Neuronal stem cell (in vitro differentiated cells): ENCODE measurements around the gene DNM3.

Experiments
- DNase-seq: peaks from one replicate; pipeline ENCODE4 v3.0.0-alpha.2; 2013; ENCODE audit warnings: low spot score
- H2AFZ ChIP-seq: one replicate; pipeline ENCODE4 v1.6.1; 2013; ENCODE audit warnings: mild to moderate bottlenecking, low read length, inconsistent platforms
- H2AK5ac ChIP-seq: 2 replicates; pipeline ENCODE4 v1.6.1; 2013; ENCODE audit warnings: low read depth, mild to moderate bottlenecking, inconsistent platforms, low read length, moderate library complexity, mixed read lengths
- H2BK120ac ChIP-seq: 2 replicates; pipeline ENCODE4 v1.6.1; 2013; ENCODE audit warnings: low read depth, mild to moderate bottlenecking, inconsistent platforms, low read length, moderate library complexity, mixed read lengths
- H2BK12ac ChIP-seq: one replicate; pipeline ENCODE4 v1.6.1; 2013; ENCODE audit warnings: low read length, inconsistent platforms
- H2BK15ac ChIP-seq: 2 replicates; pipeline ENCODE4 v1.6.1; 2013; ENCODE audit warnings: mild to moderate bottlenecking, low read length, inconsistent platforms, mixed read lengths
- H2BK5ac ChIP-seq: one replicate; pipeline ENCODE4 v1.6.1; 2013; ENCODE audit warnings: inconsistent platforms, mild to moderate bottlenecking, low read length, moderate library complexity
- H3K14ac ChIP-seq: one replicate; pipeline ENCODE4 v1.6.1; 2013; ENCODE audit warnings: low read length, inconsistent platforms
- H3K18ac ChIP-seq: 2 replicates; pipeline ENCODE4 v1.6.1; 2013; ENCODE audit warnings: low read length, inconsistent platforms
- H3K23ac ChIP-seq: 2 replicates; pipeline ENCODE4 v1.6.1; 2013; ENCODE audit warnings: low read depth, mild to moderate bottlenecking, mixed read lengths, low read length, inconsistent platforms; ENCODE audit not compliant: poor library complexity
- H3K27ac ChIP-seq: replicated peaks from 3 replicates; pipeline ENCODE4 v1.5.1; 2013; ENCODE audit warnings: low read length, inconsistent platforms
- H3K27me3 ChIP-seq, 3 experiments: 2 replicates each; pipeline ENCODE4 v1.6.1; 2013; ENCODE audit warnings: low read length in 3 of 3, mild to moderate bottlenecking in 2 of 3, inconsistent platforms in 1 of 3, low read depth in 1 of 3, mixed read lengths in 1 of 3, moderate library complexity in 1 of 3; ENCODE audit not compliant: control insufficient read depth in 3 of 3, insufficient read depth in 3 of 3
- H3K36me3 ChIP-seq, 2 donors: replicated peaks in 1 of 2; 2 replicates each; pipeline ENCODE4 v1.6.1; 2013; ENCODE audit warnings: low read length in 2 of 2; ENCODE audit not compliant: control insufficient read depth in 2 of 2, insufficient read depth in 2 of 2
- H3K4ac ChIP-seq: 2 replicates; pipeline ENCODE4 v1.6.1; 2013; ENCODE audit warnings: inconsistent platforms, mild to moderate bottlenecking, low read length, moderate library complexity
- H3K4me1 ChIP-seq, 2 donors: 1 replicate in 1 of 2; 2 replicates in 1 of 2; pipeline ENCODE4 v1.6.1; 2013; ENCODE audit warnings: low read length in 2 of 2, low read depth in 1 of 2; ENCODE audit not compliant: control insufficient read depth in 2 of 2, insufficient read depth in 1 of 2
- H3K4me2 ChIP-seq: one replicate; pipeline ENCODE4 v1.6.1; 2013; ENCODE audit warnings: mild to moderate bottlenecking, low read length, inconsistent platforms; ENCODE audit not compliant: insufficient read depth, poor library complexity, severe bottlenecking
- H3K4me3 ChIP-seq, 2 donors: 2 replicates each; pipeline ENCODE4 v1.5.1; 2013; ENCODE audit warnings: low read length in 2 of 2, mild to moderate bottlenecking in 2 of 2, inconsistent platforms in 1 of 2, moderate library complexity in 1 of 2
- H3K79me1 ChIP-seq: one replicate; pipeline ENCODE4 v1.6.1; 2013; ENCODE audit warnings: low read depth, mild to moderate bottlenecking, inconsistent platforms, low read length, moderate library complexity
- H3K9ac ChIP-seq: one replicate; pipeline ENCODE4 v1.6.1; 2013; ENCODE audit warnings: mild to moderate bottlenecking, low read depth, low read length, inconsistent platforms; ENCODE audit not compliant: poor library complexity
- H3K9me3 ChIP-seq, 2 donors: replicated peaks in 1 of 2; 2 replicates each; pipeline versions ENCODE3 to v1.6.1; 2013; ENCODE audit warnings: low read length in 2 of 2, mild to moderate bottlenecking in 2 of 2, inconsistent platforms in 1 of 2, low read depth in 1 of 2, mixed read lengths in 1 of 2, moderate library complexity in 1 of 2; ENCODE audit not compliant: control insufficient read depth in 2 of 2, insufficient read depth in 1 of 2
- H4K8ac ChIP-seq: one replicate; pipeline ENCODE4 v1.6.1; 2013; ENCODE audit warnings: low read depth, mild to moderate bottlenecking, inconsistent platforms, low read length, moderate library complexity
- H4K91ac ChIP-seq: one replicate; pipeline ENCODE4 v1.6.1; 2013; ENCODE audit warnings: low read length, low read depth, mild to moderate bottlenecking, inconsistent platforms; ENCODE audit not compliant: poor library complexity
- WGBS, 2 donors: extraction: QIAGEN DNeasy Blood & Tissue Kit; methylation state at CpG; one replicate each; pipeline ENCODE4 v1.1.7; 2013; ENCODE audit warnings: missing lambda C conversion rate in 2 of 2, mixed read lengths in 1 of 2; ENCODE audit not compliant: insufficient read length in 2 of 2, insufficient replicate concordance in 1 of 2; ENCODE audit errors: extremely low coverage in 2 of 2; 5-methylcytosine and 5-hydroxymethylcytosine counted together

DNM3 gene

DNA sequence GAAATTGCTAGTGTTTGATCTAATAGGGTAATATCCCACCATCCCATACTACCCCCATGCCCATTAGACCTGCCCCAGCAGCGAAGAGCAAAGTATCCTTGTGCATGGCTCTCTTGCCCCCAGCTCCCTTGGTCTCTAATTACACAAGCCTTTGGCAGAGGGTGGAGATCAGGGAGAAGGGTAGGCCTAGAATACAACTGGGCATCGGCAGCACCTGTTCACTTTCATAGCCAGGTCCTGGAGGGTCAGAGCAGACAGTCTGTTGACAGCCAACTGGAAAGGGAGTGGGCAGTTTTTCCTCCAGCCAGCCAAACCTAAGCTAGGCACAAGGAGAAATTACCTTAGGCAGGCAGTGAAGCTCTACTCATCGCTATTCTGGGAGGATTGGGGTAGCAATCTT lies 605.2 kb downstream of the DNM3 start:
- DNase-seq: no peak
- no peak overlapping the region for H2BK5ac ChIP-seq
- H3K4me2 ChIP-seq: no peak overlapping the region

DNA sequence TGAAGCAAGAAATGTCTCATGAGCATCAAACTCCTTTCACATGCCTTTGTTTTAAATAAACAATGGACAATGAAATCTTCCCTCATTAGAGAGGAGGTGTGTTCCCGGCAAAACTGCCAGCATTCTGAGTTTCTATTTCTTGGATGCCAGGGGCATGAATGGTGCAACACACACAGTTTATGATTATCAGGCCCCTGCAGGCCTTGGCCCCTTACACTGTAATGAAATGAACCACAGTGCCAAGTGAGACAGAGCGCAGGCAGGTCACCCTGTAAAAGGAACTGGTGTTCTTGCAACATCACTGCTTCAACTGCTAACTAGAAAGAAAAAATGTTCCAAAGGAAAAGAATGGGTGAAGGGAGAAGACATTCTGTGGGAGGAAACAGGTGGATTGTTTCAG lies 606.3 kb downstream of the DNM3 start:
- H2BK120ac ChIP-seq: no peak overlapping the region
- no peak overlapping the region for H2BK15ac ChIP-seq
- H3K27ac ChIP-seq: no peak overlapping the region
- no peak overlapping the region for H4K91ac ChIP-seq
- H3K9ac ChIP-seq: no peak overlapping the region
- H2AFZ ChIP-seq: no peak overlapping the region
- H2BK5ac ChIP-seq: no peak overlapping the region
- no peak for DNase-seq
- H3K4me3 ChIP-seq: no peak overlapping the region
- H3K18ac ChIP-seq: no peak overlapping the region
- H3K14ac ChIP-seq: no peak overlapping the region
- no CpG with 5 or more reads among the region's 2 CpGs for WGBS, 2 donors
- H3K27me3 ChIP-seq: peaks cover 0 to 4% (median 0%) of the 10 kb centered on the region in 3 experiments
- H3K36me3 ChIP-seq: peaks cover 0 to under 1% of the 10 kb centered on the region in 2 donors
- no peaks in the 10 kb centered on the region for H3K79me1 ChIP-seq
- H3K4ac ChIP-seq: no peak overlapping the region
- peaks cover 5 to 16% of the 10 kb centered on the region in 2 donors for H3K4me1 ChIP-seq
- no peak overlapping the region for H3K23ac ChIP-seq
- H4K8ac ChIP-seq: no peak overlapping the region
- no peak overlapping the region for H2AK5ac ChIP-seq
- no peak overlapping the region for H2BK12ac ChIP-seq
- H3K4me2 ChIP-seq: no peak overlapping the region
- H3K9me3 ChIP-seq: no peaks in the 10 kb centered on the region

More for the DNA sequence above, 605.2 kb downstream of the DNM3 start:
- Histone ChIP-seq H3K4me1 (peaks cover 0 to 12% of the 10 kb centered on the region in 2 donors), H3K4me3 (no peak overlapping the region), H4K8ac (no peak overlapping the region), H2BK15ac (no peak overlapping the region), H3K36me3 (peaks cover 3 to 12% of the 10 kb centered on the region in 2 donors), H4K91ac (no peak overlapping the region), H3K14ac (no peak overlapping the region), H3K4ac (no peak overlapping the region), H3K9ac (no peak overlapping the region), H3K79me1 (no peaks in the 10 kb centered on the region), H3K27ac (no peak overlapping the region), H3K9me3 (no peaks in the 10 kb centered on the region), H2BK120ac (no peak overlapping the region), H2AK5ac (no peak overlapping the region), H3K27me3 (peaks cover 0 to 4% (median 0%) of the 10 kb centered on the region in 3 experiments), H3K18ac (no peak overlapping the region), H2BK12ac (no peak overlapping the region), H3K23ac (no peak overlapping the region), H2AFZ (no peak overlapping the region)
- no CpG with 5 or more reads among the region's 3 CpGs for WGBS, 2 donors

DNA sequence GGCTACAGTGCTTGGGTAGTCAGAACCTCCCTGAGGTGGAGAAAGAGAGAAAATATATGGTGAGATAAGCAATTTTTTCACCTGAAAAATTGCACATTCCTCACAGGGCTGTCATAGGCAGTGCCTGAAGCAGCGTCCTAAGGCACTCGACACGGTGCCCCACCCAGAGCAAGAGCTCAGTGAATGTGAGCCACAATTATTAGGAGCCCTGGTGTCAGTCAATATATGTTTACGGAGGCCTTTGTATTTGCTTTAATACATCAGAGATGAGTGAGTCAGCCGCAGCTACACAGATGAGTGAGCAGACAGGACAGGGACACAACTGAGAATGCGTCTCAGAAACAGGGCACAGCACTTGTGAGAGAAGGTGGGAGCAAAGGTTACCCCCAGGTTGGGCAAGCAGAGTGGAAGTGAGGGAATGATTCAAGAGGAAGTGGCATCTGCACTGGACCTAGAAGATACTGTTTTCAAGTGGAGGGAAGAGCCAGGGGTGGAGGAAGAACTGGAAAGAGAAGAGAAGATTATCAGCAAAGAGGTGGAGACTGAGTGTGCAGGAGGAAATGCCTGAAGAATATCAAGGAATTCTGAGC lies 607.8 kb downstream of the DNM3 start:
- no peak overlapping the region for H3K4me3 ChIP-seq
- WGBS, 2 donors: no CpG with 5 or more reads among the region's 6 CpGs
- no peak overlapping the region for H4K91ac ChIP-seq
- no peak overlapping the region for H3K18ac ChIP-seq
- no peak overlapping the region for H3K27ac ChIP-seq
- H2AK5ac ChIP-seq: no peak overlapping the region
- H3K9ac ChIP-seq: no peak overlapping the region
- no peaks in the 10 kb centered on the region for H3K36me3 ChIP-seq
- no peak overlapping the region for H3K4ac ChIP-seq
- H4K8ac ChIP-seq: no peak overlapping the region
- no peak for DNase-seq
- no peak overlapping the region for H3K14ac ChIP-seq
- H3K23ac ChIP-seq: no peak overlapping the region
- no peak overlapping the region for H2BK12ac ChIP-seq
- no peak overlapping the region for H2BK5ac ChIP-seq
- peak overlapping the region; percentile 83 for H2AFZ ChIP-seq
- peaks cover 10 to 19% of the 10 kb centered on the region in 2 donors for H3K4me1 ChIP-seq
- H3K27me3 ChIP-seq: peaks cover 0 to 4% (median 0%) of the 10 kb centered on the region in 3 experiments
- no peak overlapping the region for H2BK120ac ChIP-seq
- H2BK15ac ChIP-seq: peak overlapping the region; percentile 4
- no peak overlapping the region for H3K4me2 ChIP-seq
- H3K9me3 ChIP-seq: no peaks in the 10 kb centered on the region
- H3K79me1 ChIP-seq: no peaks in the 10 kb centered on the region

DNA sequence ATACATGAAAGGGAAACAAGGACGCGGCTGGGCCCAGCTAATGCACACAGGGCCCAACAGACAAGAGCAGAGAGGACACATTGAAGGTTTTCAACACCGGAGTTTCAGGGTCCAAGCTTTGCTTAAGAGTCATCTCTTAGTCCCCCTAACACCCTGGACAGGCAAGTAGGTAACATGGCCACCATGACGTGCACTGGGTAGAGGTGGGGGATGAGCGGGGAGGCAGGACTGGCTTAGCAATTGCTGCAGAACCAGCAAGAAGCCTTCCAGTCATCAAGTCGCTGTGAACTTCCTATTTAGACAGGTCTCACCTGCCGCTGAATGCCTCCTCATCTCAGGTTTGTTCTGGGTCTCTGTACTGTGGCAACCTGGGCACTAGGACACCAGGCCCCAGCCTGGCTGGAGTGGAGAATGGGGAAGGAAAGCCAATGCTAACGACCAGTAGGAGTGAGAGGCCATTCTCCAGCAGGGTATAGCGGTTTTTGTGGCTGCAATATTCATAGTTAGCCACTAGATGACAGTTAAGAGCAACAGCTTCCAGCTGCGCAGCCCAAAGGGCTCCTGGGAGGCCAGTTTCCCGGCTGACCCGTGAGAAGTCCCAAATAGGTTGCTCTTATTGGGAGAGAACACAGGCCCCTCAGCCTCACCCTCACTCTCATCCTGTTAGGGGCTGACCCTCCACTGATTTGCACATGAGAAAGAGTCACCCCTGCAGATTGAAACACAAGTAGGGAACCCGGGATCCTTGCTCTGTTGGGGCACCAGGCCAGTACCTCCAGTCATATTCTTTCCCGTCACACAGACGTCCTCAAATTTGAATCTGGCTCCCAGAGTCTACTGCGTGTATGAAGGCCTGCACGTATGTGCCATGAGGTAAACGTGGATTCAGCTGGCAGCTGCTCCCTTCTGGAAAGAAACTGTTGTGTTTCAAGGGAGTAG lies 608.6 kb downstream of the DNM3 start:
- Histone ChIP-seq H3K79me1 (no peaks in the 10 kb centered on the region), H3K4me3 (no peak overlapping the region), H3K18ac (peak overlapping the region; percentile 13), H3K4me2 (no peak overlapping the region), H4K91ac (no peak overlapping the region), H2AK5ac (no peak overlapping the region), H3K4me1 (peaks cover 10 to 17% of the 10 kb centered on the region in 2 donors), H3K9ac (no peak overlapping the region), H2BK5ac (no peak overlapping the region), H4K8ac (no peak overlapping the region), H3K27me3 (peaks cover 0 to 4% (median 0%) of the 10 kb centered on the region in 3 experiments), H3K36me3 (no peaks in the 10 kb centered on the region), H3K23ac (no peak overlapping the region), H2BK15ac (no peak overlapping the region), H2BK12ac (no peak overlapping the region), H3K4ac (no peak overlapping the region), H3K27ac (peak overlapping the region; percentile 60), H3K14ac (no peak overlapping the region), H2AFZ (peak overlapping the region; percentile 83), H2BK120ac (no peak overlapping the region), H3K9me3 (no peaks in the 10 kb centered on the region)
- peak; percentile 54 for DNase-seq
- no CpG with 5 or more reads among the region's 18 CpGs for WGBS, 2 donors
